H1 (cell line): ENCODE measurements around the gene AP5Z1. TPM values are rescaled to one million over a fixed set of nuclear protein-coding genes. Genes with fewer than 3 reads are reported as not detected.

Experiments
- ASH2L ChIP-seq: fragments of 200-600, 300-600 bp; sonication (generic); IDR thresholded peaks from one replicate; pipeline ENCODE4 v1.7.1; 2017; ENCODE audit warnings: low read length
- BCL11A ChIP-seq, 2 experiments: IDR thresholded peaks; one replicate each; pipeline ENCODE4 v1.6.1; 2011; ENCODE audit warnings: low read depth in 2 of 2, low read length in 2 of 2, mild to moderate bottlenecking in 2 of 2
- CREB1 ChIP-seq: IDR thresholded peaks from 2 replicates; pipeline ENCODE4 v1.6.1; 2012; ENCODE audit warnings: inconsistent platforms
- CTBP2 ChIP-seq: IDR thresholded peaks from 2 replicates; pipeline ENCODE4 v1.7.0; 2011; ENCODE audit warnings: borderline replicate concordance, mild to moderate bottlenecking, moderate library complexity, mixed read lengths, low read length; ENCODE audit not compliant: insufficient read depth, insufficient read length
- GABPA ChIP-seq: IDR thresholded peaks from 2 replicates; pipeline ENCODE4 v1.6.1; 2011; ENCODE audit warnings: mild to moderate bottlenecking, low read length, moderate library complexity, borderline replicate concordance; ENCODE audit not compliant: insufficient read depth
- GTF2F1 ChIP-seq: IDR thresholded peaks from 2 replicates; pipeline ENCODE4 v1.6.1; 2012; ENCODE audit warnings: low read depth, low read length, improper control_type of control experiment, borderline replicate concordance
- HDAC6 ChIP-seq: IDR thresholded peaks from one replicate; pipeline ENCODE4 v1.7.1; 2012; ENCODE audit warnings: low read depth, mild to moderate bottlenecking, inconsistent platforms, low read length, moderate library complexity
- MAFK ChIP-seq: IDR thresholded peaks from 2 replicates; pipeline ENCODE4 v1.6.1; 2012; ENCODE audit warnings: low read depth, mild to moderate bottlenecking, improper control_type of control experiment, low read length
- POLR2A ChIP-seq, 2 experiments: IDR thresholded peaks; 1 replicate in 1 of 2; 2 replicates in 1 of 2; pipeline ENCODE4 v1.6.1; 2011; ENCODE audit warnings: low read depth in 2 of 2, low read length in 2 of 2, mild to moderate bottlenecking in 2 of 2; ENCODE audit errors: control extremely low read depth in 1 of 2
- POLR2AphosphoS5 ChIP-seq: IDR thresholded peaks from 2 replicates; pipeline ENCODE4 v1.6.1; 2011; ENCODE audit warnings: low read depth, low read length
- RAD21 ChIP-seq, 2 experiments: IDR thresholded peaks in 1 of 2; conservative IDR thresholded peaks in 1 of 2; 2 replicates each; pipeline ENCODE4 v1.6.1; 2011; ENCODE audit warnings: low read depth in 2 of 2, low read length in 2 of 2, improper control_type of control experiment in 1 of 2, inconsistent platforms in 1 of 2, mild to moderate bottlenecking in 1 of 2, moderate library complexity in 1 of 2
- RNF2 ChIP-seq: fragments of 200-900, 300-1000 bp; sonication (generic); IDR thresholded peaks from 2 replicates; pipeline ENCODE4 v1.7.1; 2016; ENCODE audit warnings: borderline replicate concordance, low read depth, mild to moderate bottlenecking, antibody characterized with exemption, low read length; ENCODE audit not compliant: poor library complexity, severe bottlenecking; ENCODE audit errors: missing control alignments
- RXRA ChIP-seq: IDR thresholded peaks from 2 replicates; pipeline ENCODE4 v1.6.1; 2011; ENCODE audit warnings: low read depth, mild to moderate bottlenecking, low read length, moderate library complexity; ENCODE audit not compliant: insufficient read depth
- SIN3A ChIP-seq, 2 experiments: IDR thresholded peaks in 1 of 2; conservative IDR thresholded peaks in 1 of 2; 2 replicates each; pipeline ENCODE4 v1.6.1; 2011 to 2012; ENCODE audit warnings: low read length in 2 of 2, improper control_type of control experiment in 1 of 2, low read depth in 1 of 2, mild to moderate bottlenecking in 1 of 2
- SIRT6 ChIP-seq: IDR thresholded peaks from one replicate; pipeline ENCODE4 v1.7.1; 2012; ENCODE audit warnings: low read length, inconsistent platforms
- SIX5 ChIP-seq: IDR thresholded peaks from 2 replicates; pipeline ENCODE4 v1.6.1; 2011; ENCODE audit warnings: mild to moderate bottlenecking, low read depth, low read length
- SP1 ChIP-seq: IDR thresholded peaks from 2 replicates; pipeline ENCODE4 v1.6.1; 2011; ENCODE audit warnings: low read depth, low read length
- SP2 ChIP-seq: IDR thresholded peaks from 2 replicates; pipeline ENCODE4 v1.6.1; 2012; ENCODE audit warnings: mild to moderate bottlenecking, low read length, inconsistent platforms
- SP4 ChIP-seq: IDR thresholded peaks from 2 replicates; pipeline ENCODE4 v1.6.1; 2012; ENCODE audit warnings: low read length, inconsistent platforms
- TEAD4 ChIP-seq: IDR thresholded peaks from 2 replicates; pipeline ENCODE4 v1.6.1; 2012; ENCODE audit warnings: low read depth, low read length, inconsistent platforms, mixed read lengths
- YY1 ChIP-seq: IDR thresholded peaks from 2 replicates; pipeline ENCODE4 v1.6.1; 2011; ENCODE audit warnings: low read depth, mild to moderate bottlenecking, low read length
- ZNF274 ChIP-seq: IDR thresholded peaks from 2 replicates; pipeline ENCODE4 v1.7.0; 2012; ENCODE audit warnings: low read length, borderline replicate concordance; ENCODE audit errors: extremely low read depth
- polyA plus RNA-seq, 7 experiments: library from polyadenylated mRNA; depleted of rRNA in 3 of 7; stranded (reverse) in 5 of 7; unstranded in 2 of 7; fragments of >200 nt in 5 of 7; fragments of 200-250 nt in 2 of 7; gene quantifications; 1 replicate in 5 of 7; 2 replicates in 1 of 7; 4 replicates in 1 of 7; pipeline versions ENCODE4 v1.2.1 to v1.2.3, GENCODE V29; 2011 to 2013; ENCODE audit warnings: missing spikeins in 2 of 7, mixed read lengths in 2 of 7
- total RNA-seq: library from RNA; stranded (reverse); fragmentation: NEBNext Ultra II Directional; extraction: Animal tissue kit (Norgen Biotek cat#: 25700); gene quantifications from 2 replicates; pipeline ENCODE4 v1.2.1, GENCODE V29; 2021
- TF ChIP-seq, protein P1 (sequence below): IDR thresholded peaks from 2 replicates; pipeline ENCODE4 v1.6.1; 2012; ENCODE audit warnings: inconsistent platforms
- TF ChIP-seq, protein P2 (sequence below), 3 experiments: IDR thresholded peaks; 1 replicate in 2 of 3; 2 replicates in 1 of 3; pipeline versions ENCODE4 v1.5.1 to v1.6.1; 2011; ENCODE audit warnings: low read length in 3 of 3, mild to moderate bottlenecking in 3 of 3, inconsistent platforms in 2 of 3, low read depth in 1 of 3, moderate library complexity in 1 of 3; ENCODE audit not compliant: insufficient read depth in 1 of 3; ENCODE audit errors: control extremely low read depth in 1 of 3

The AP5Z1 gene
- total and polyA plus RNA-seq, 2 of the 8 experiments (the other 6 are each of a cell fraction or from before 2014, with no cell fraction given), result 24.0 to 24.7 TPM

DNA sequence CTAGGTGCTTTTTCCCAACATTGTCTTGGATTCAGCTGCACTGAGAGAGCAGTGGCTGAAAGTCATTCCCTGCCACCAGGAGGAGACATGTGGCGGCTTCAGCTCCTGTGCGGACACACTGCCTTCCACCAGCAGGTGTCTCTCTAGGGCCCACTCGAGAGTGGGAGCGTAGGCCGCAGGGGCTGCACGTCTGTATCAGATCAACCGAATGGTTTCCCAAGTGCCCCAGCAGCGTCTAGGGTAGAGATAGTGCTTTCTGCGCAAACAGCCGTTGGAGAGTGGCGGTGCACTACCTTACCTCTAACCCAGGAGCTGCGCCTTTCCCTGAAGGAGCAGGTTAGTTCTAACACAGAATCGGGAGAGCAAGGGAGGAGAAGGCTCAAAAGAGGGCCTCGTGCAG lies 54.8 kb downstream of the AP5Z1 start (continued):
- TF ChIP-seq CTBP2 (no peak), CREB1 (peak; percentile 57; the same call in 1 of the 2 replicates), SP1 (peak; percentile 48; the same call in 1 of the 2 replicates), RXRA (peak; percentile 55; the same call in 1 of the 2 replicates), RAD21 (IDR thresholded peaks at IDR 0.05 in 1 of 2, conservative IDR thresholded peaks at IDR 0.05 in 1 of 2; ENCODE audit: low read depth in 2 of 2, low read length in 2 of 2) (peak; percentile 85 to 89), HDAC6 (no peak), POLR2AphosphoS5 (no peak), TEAD4 (no peak), SIRT6 (no peak), GTF2F1 (no peak), RNF2 (no peak), SIX5 (no peak), ZNF274 (no peak), GABPA (peak; percentile 72; the same call in 1 of the 2 replicates), POLR2A (IDR thresholded peaks at IDR 0.05; ENCODE audit: control extremely low read depth in 1 of 2, low read depth in 2 of 2, low read length in 2 of 2) (no peak), SP2 (no peak), SIN3A (conservative IDR thresholded peaks at IDR 0.05 in 1 of 2, IDR thresholded peaks at IDR 0.05 in 1 of 2; ENCODE audit: low read depth in 1 of 2, low read length in 2 of 2) (no peak), ASH2L (no peak), BCL11A (IDR thresholded peaks at IDR 0.05; ENCODE audit: low read depth in 2 of 2, low read length in 2 of 2) (no peak), YY1 (no peak), SP4 (no peak), MAFK (no peak)
- TF ChIP-seq, protein P1, sequence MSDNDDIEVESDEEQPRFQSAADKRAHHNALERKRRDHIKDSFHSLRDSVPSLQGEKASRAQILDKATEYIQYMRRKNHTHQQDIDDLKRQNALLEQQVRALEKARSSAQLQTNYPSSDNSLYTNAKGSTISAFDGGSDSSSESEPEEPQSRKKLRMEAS, result peak; percentile 73
- TF ChIP-seq, protein P2, sequence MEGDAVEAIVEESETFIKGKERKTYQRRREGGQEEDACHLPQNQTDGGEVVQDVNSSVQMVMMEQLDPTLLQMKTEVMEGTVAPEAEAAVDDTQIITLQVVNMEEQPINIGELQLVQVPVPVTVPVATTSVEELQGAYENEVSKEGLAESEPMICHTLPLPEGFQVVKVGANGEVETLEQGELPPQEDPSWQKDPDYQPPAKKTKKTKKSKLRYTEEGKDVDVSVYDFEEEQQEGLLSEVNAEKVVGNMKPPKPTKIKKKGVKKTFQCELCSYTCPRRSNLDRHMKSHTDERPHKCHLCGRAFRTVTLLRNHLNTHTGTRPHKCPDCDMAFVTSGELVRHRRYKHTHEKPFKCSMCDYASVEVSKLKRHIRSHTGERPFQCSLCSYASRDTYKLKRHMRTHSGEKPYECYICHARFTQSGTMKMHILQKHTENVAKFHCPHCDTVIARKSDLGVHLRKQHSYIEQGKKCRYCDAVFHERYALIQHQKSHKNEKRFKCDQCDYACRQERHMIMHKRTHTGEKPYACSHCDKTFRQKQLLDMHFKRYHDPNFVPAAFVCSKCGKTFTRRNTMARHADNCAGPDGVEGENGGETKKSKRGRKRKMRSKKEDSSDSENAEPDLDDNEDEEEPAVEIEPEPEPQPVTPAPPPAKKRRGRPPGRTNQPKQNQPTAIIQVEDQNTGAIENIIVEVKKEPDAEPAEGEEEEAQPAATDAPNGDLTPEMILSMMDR (IDR thresholded peaks at IDR 0.05; ENCODE audit: control extremely low read depth in 1 of 3, insufficient read depth in 1 of 3, low read depth in 1 of 3, low read length in 3 of 3), result peak; percentile 98 to 100 (median 100)
